ENCODE measurements around the gene FKRP. TPM values are rescaled to one million over a fixed set of nuclear protein-coding genes. Genes with fewer than 3 reads are reported as not detected.

Gene FKRP
- total RNA-seq, 1 experiment from 2014 or later: 33.1 TPM

GRCh38 chr19:46772170-46773017, 26.5 kb downstream of the FKRP start:
- Histone ChIP-seq H3K4me1 (peaks cover 22% of the 10 kb centered on the region), H3K36me3 (ENCODE audit: control insufficient read depth, insufficient read depth, low read length) (peaks cover 1% of the 10 kb centered on the region), H3K4me3 (ENCODE audit: low read depth, low read length) (no peak overlapping the region), H3K9me3 (no peaks in the 10 kb centered on the region), H3K27me3 (replicated peaks; ENCODE audit: control insufficient read depth, insufficient read depth, low read length) (no peaks in the 10 kb centered on the region)
- Mint-ChIP-seq H3K36me3 (ENCODE audit: insufficient read depth, unreplicated experiment) (peaks cover 57% of the 10 kb centered on the region), H3K4me1 (ENCODE audit: low read depth, unreplicated experiment) (peaks cover 18% of the 10 kb centered on the region), H3K9me3 (ENCODE audit: unreplicated experiment) (no peaks in the 10 kb centered on the region), H3K4me3 (ENCODE audit: unreplicated experiment) (no peak overlapping the region), H3K27ac (ENCODE audit: unreplicated experiment) (peak overlapping the region; percentile 45), H3K27me3 (ENCODE audit: insufficient read depth, unreplicated experiment) (no peaks in the 10 kb centered on the region)
- POLR2A ChIA-PET: interaction anchor here (0.6 to 2.1 kb wide), 3 partner anchors 16 to 341 kb away, joined by 3 to 7 read pairs (median 3); partner anchors contain the start of genes SLC1A5 and ZC3H4
- DNase-seq: no peak
- intact Hi-C loops (cut with micrococcal nuclease; ENCODE audit: unreplicated experiment): no loop called here
- CTCF ChIA-PET: no interaction called here
- no TSS peak for BruUV-seq (replicated peaks)
- TF ChIP-seq CTCF (IDR thresholded peaks at IDR 0.05; ENCODE audit: insufficient read depth in 1 of 2, low read depth in 1 of 2, low read length in 1 of 2, severe bottlenecking in 1 of 2, unreplicated experiment in 1 of 2): no peak

- H3K4me1 ChIP-seq: peaks cover 22% of the 10 kb centered on the region
- Mint-ChIP-seq H3K4me3 (ENCODE audit: unreplicated experiment) (no peak overlapping the region), H3K36me3 (ENCODE audit: insufficient read depth, unreplicated experiment) (peaks cover 63% of the 10 kb centered on the region), H3K9me3 (ENCODE audit: unreplicated experiment) (no peaks in the 10 kb centered on the region), H3K27me3 (ENCODE audit: insufficient read depth, unreplicated experiment) (no peaks in the 10 kb centered on the region), H3K4me1 (ENCODE audit: low read depth, unreplicated experiment) (peaks cover 18% of the 10 kb centered on the region), H3K27ac (ENCODE audit: unreplicated experiment) (peak overlapping the region; percentile 45)
- H3K9me3 ChIP-seq: no peaks in the 10 kb centered on the region
- POLR2A ChIA-PET: interaction anchor here (2.1 kb wide), 1 partner anchor 340 kb away, joined by 7 read pairs; the partner anchor contains the start of gene ZC3H4
- no peak for TF ChIP-seq CTCF (IDR thresholded peaks at IDR 0.05; ENCODE audit: insufficient read depth in 1 of 2, low read depth in 1 of 2, low read length in 1 of 2, severe bottlenecking in 1 of 2, unreplicated experiment in 1 of 2)
- no peaks in the 10 kb centered on the region for H3K27me3 ChIP-seq (replicated peaks; ENCODE audit: control insufficient read depth, insufficient read depth, low read length)
- H3K4me3 ChIP-seq (ENCODE audit: low read depth, low read length): no peak overlapping the region
- DNase-seq: no peak
- peaks cover 1% of the 10 kb centered on the region for H3K36me3 ChIP-seq (ENCODE audit: control insufficient read depth, insufficient read depth, low read length)
- no TSS peak for BruUV-seq (replicated peaks)
- intact Hi-C loops (cut with micrococcal nuclease; ENCODE audit: unreplicated experiment): no loop called here
- CTCF ChIA-PET: no interaction called here
These were observed 27.2 kb downstream of the FKRP start for GRCh38 chr19:46773018-46773399.

DNA sequence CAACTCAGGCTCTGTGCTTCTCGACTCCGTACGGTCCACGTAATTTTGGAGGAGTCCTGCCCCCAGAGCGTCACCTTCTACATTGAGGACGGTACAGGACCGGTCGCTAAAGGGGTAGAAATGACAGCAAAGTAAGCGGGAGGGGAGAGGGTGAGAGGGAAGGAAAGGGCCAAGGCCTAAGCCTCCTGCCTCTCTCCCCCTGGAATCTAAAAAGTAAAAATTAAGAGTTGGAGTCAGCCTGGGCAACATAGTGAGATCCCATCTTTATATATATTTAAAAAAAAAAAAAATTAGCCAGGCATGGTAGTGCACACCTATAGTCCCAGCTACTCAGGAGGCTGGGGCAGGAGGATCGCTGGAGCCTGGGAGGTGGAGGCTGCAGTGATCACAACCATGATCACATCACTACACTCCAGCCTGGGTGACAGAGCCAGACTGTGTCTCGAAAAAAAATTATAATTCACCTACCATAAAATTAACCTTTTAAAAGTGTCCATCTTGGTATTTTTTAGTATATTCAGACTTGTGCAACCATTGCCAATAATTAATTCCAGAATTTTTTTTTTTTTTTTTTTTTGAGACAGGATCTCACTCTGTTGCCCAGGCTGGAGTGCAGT, 29.9 kb downstream of the FKRP start:
- peaks cover 11% of the 10 kb centered on the region for H3K4me1 ChIP-seq
- Mint-ChIP-seq H3K27ac (ENCODE audit: unreplicated experiment) (peak overlapping the region; percentile 49), H3K4me3 (ENCODE audit: unreplicated experiment) (no peak overlapping the region), H3K4me1 (ENCODE audit: low read depth, unreplicated experiment) (peaks cover 4% of the 10 kb centered on the region), H3K36me3 (ENCODE audit: insufficient read depth, unreplicated experiment) (peaks cover 90% of the 10 kb centered on the region), H3K27me3 (ENCODE audit: insufficient read depth, unreplicated experiment) (no peaks in the 10 kb centered on the region), H3K9me3 (ENCODE audit: unreplicated experiment) (no peaks in the 10 kb centered on the region)
- H3K9me3 ChIP-seq: no peaks in the 10 kb centered on the region
- no peak for DNase-seq
- H3K4me3 ChIP-seq (ENCODE audit: low read depth, low read length): no peak overlapping the region
- no peaks in the 10 kb centered on the region for H3K27me3 ChIP-seq (replicated peaks; ENCODE audit: control insufficient read depth, insufficient read depth, low read length)
- ChIA-PET POLR2A (interaction anchor here (0.6 to 1.0 kb wide), 2 partner anchors 9 to 20 kb away, joined by 4 to 11 read pairs; no protein-coding TSS in a partner anchor), CTCF (interaction anchor here (1.3 kb wide), 1 partner anchor 11 kb away, joined by 3 read pairs; no protein-coding TSS in a partner anchor)
- no peak for TF ChIP-seq CTCF (IDR thresholded peaks at IDR 0.05; ENCODE audit: insufficient read depth in 1 of 2, low read depth in 1 of 2, low read length in 1 of 2, severe bottlenecking in 1 of 2, unreplicated experiment in 1 of 2)
- intact Hi-C loops (cut with micrococcal nuclease; ENCODE audit: unreplicated experiment): no loop called here
- no TSS peak for BruUV-seq (replicated peaks)
- peaks cover 6% of the 10 kb centered on the region for H3K36me3 ChIP-seq (ENCODE audit: control insufficient read depth, insufficient read depth, low read length)
